GM12891 (cell line): Measurements from ENCODE around the gene SLC30A1. TPM values are rescaled to one million over a fixed set of nuclear protein-coding genes. Genes with fewer than 3 reads are reported as not detected.
"Not testable (repeated sequence)": the region's sequence is repeated elsewhere in the genome, so short reads cannot be mapped to it uniquely, and the experiment has no call there.

ENCODE experiments used
- DNase-seq: peaks from one replicate; pipeline ENCODE4 v3.0.0; 2011; ENCODE audit warnings: low spot score; ENCODE audit not compliant: insufficient read length
- FAIRE-seq: peaks from 2 replicates; lab custom pipeline; 2011; peaks lifted over from hg19 to GRCh38; lab: Jason Lieb, UNC
- PAX5 ChIP-seq: IDR thresholded peaks from 2 replicates; pipeline ENCODE4 v1.6.1; 2011; ENCODE audit warnings: low read length, moderate library complexity, mild to moderate bottlenecking; ENCODE audit not compliant: insufficient read depth, severe bottlenecking
- POLR2A ChIP-seq: IDR thresholded peaks from 2 replicates; pipeline ENCODE4 v1.6.1; 2011; ENCODE audit warnings: low read depth, low read length, control low read depth
- POLR2AphosphoS5 ChIP-seq: IDR thresholded peaks from 2 replicates; pipeline ENCODE4 v1.6.1; 2011; ENCODE audit warnings: low read depth, low read length, control low read depth
- POU2F2 ChIP-seq: IDR thresholded peaks from 2 replicates; pipeline ENCODE4 v1.6.1; 2011; ENCODE audit warnings: low read depth, mild to moderate bottlenecking, control low read depth, low read length, moderate library complexity
- SPI1 ChIP-seq: IDR thresholded peaks from 2 replicates; pipeline ENCODE4 v1.6.1; 2011; ENCODE audit warnings: low read depth, low read length, control low read depth
- TAF1 ChIP-seq: IDR thresholded peaks from 2 replicates; pipeline ENCODE4 v1.6.1; 2011; ENCODE audit warnings: low read depth, low read length, control low read depth
- polyA plus RNA-seq: library from polyadenylated mRNA; unstranded; fragments of >200 nt; gene quantifications from one replicate; pipeline ENCODE4 v1.2.1, GENCODE V29; 2012; ENCODE audit warnings: low read depth, missing spikeins, inconsistent platforms; ENCODE audit not compliant: missing spikeins

Gene SLC30A1, protein sequence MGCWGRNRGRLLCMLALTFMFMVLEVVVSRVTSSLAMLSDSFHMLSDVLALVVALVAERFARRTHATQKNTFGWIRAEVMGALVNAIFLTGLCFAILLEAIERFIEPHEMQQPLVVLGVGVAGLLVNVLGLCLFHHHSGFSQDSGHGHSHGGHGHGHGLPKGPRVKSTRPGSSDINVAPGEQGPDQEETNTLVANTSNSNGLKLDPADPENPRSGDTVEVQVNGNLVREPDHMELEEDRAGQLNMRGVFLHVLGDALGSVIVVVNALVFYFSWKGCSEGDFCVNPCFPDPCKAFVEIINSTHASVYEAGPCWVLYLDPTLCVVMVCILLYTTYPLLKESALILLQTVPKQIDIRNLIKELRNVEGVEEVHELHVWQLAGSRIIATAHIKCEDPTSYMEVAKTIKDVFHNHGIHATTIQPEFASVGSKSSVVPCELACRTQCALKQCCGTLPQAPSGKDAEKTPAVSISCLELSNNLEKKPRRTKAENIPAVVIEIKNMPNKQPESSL
- polyA plus RNA-seq, result 6.1 TPM

DNA sequence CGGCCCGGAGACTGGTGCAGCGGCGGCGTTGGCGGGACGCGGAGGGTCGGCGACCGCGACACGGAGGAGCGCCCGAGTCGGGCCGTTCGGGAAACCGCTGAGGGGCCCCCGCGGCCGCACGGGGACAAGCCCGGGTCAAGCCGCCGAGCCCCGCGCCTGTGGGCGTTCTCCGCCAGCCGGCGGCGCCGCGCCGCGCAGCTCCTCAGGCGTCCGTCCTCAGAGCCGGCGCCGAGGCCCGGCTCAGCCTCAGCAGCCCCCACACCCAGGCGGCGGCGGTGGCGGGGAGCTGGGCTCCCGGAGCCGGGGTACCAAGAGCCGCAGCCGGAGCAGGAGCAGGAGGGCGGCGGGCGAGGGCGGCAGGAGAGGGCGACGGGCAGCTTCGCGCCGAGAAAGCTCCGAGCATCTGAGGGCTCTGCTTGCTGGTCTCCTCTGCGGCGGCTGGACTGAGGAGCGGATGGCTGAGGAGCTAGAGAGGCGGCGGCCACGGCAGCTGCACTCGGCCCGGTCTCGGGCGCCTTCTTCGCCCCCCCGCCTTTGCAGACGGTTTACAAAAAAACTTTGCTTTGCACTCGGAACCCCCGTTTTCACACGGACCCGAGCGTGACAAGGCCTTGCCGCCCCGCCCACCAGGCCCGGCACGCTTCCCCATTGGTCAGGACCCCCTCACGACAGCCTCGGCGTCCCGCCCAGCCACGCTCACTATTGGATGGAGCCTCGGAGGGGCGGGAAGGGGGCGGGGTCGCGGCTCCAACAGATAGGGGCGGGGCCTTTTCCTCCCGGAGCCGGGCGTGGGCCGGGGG lies at the start of gene SLC30A1:
Gene SLC30A1 (minus strand): TSS at position 522 of the 800 bp plus-strand sequence. CDS start 549 bp downstream, outside the sequence.
- DNase-seq (peak; percentile 94), FAIRE-seq (peak; percentile 93)
- TF ChIP-seq SPI1, result no peak
- peak; percentile 83 for TF ChIP-seq TAF1
- peak; percentile 89 for TF ChIP-seq POLR2A
- peak; percentile 89 for TF ChIP-seq PAX5
- peak; percentile 65; the same call in 1 of the 2 replicates for TF ChIP-seq POU2F2
- TF ChIP-seq POLR2AphosphoS5, result peak; percentile 93

DNA sequence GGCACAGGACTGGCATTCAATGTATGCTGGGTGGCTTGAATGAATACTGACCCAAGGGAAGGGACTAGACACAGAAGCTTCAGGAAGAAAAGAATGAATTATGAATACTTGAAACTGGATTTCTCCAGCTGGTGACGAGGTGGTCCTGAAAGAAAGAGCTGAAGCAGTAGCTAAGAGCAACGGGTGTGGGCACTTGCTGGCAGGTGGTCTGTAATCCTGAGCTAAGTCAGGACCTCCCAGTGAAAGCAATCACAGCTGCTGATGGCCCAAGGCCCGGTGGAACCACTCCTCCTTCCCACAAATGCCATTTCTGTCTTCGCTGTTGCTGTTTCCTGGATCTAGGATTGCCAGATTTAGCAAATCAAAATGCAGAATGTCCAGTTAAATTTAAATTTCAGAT lies 49.5 kb upstream of the SLC30A1 start:
- FAIRE-seq (no peak), DNase-seq (no peak)
- TF ChIP-seq POLR2A, result no peak
- no peak for TF ChIP-seq POLR2AphosphoS5
- TF ChIP-seq TAF1, result no peak
- TF ChIP-seq POU2F2, result no peak
- TF ChIP-seq PAX5, result no peak
- TF ChIP-seq SPI1, result no peak

DNA sequence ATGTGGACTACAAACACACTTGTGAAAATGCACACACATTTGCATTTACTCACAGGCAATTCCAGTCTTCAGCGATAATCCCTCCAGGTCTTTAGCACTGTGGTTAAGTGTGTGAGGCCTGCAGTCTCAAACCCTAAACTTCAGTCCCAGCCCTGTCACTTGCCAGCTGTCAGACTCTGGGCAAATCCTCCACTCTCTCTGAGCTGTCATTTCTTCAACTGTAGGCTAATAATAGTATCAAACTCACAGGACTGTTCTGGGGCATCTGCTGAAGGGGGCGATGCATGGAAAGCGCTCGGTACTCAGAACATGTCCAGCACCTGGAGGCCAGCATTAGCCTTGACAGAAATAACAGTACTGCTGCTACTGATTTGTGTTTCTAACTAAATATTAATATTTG lies 48.3 kb upstream of the SLC30A1 start:
- TF ChIP-seq TAF1 (no peak), POLR2A (no peak), POU2F2 (no peak), PAX5 (no peak), POLR2AphosphoS5 (no peak), SPI1 (no peak)
- FAIRE-seq, result no peak
- DNase-seq, result no peak

DNA sequence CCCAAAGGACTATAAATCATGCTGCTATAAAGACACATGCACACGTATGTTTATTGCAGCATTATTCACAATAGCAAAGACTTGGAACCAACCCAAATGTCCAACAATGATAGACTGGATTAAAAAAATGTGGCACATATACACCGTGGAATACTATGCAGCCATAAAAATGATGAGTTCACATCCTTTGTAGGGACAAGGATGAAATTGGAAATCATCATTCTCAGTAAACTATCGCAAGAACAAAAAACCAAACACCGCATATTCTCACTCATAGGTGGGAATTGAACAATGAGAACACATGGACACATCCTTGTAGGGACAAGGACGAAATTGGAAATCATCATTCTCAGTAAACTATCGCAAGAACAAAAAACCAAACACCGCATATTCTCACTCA lies 46.9 kb upstream of the SLC30A1 start:
- DNase-seq, FAIRE-seq: not testable (repeated sequence)

DNA sequence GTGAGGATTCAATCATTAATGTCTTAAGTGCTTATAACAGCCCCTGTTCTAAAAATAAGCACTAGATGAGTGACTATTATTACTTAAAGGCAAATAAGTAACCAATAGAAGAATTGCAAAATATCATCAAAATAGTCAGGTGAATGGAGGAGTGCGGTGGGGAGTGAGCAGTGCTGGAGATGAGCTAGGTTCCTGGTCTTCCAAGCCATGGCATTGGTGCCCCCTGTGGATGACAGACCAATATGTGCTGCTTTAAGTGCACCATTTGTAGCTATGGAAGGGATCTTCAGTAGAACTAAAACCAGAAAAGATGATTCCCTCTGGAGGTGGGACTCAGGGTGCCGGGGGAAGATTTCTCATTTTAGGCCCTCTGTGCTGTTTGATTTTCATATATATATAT lies 46.1 kb upstream of the SLC30A1 start:
- DNase-seq (no peak), FAIRE-seq (no peak)
- no peak for TF ChIP-seq TAF1
- no peak for TF ChIP-seq PAX5
- no peak for TF ChIP-seq POLR2A
- no peak for TF ChIP-seq POU2F2
- TF ChIP-seq SPI1, result no peak
- no peak for TF ChIP-seq POLR2AphosphoS5

DNA sequence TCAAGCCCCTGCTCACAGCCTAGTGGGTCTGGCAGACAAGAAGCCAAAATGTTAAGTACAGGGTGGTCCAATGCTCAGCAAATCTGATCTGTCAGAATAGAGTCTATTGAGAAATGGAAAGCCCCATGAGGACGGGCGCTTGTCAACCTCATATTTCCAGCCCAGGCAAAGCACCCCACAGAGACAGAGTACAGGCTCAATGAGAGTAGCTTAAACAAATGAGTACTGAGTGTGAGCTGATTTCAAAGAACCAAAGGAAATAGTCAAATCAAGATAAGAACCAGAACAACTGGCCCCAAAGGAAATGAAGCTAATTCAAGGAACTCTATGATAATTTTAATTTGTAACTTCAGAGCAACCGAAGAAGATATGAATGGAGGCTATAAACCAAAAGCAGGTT lies 44.6 kb upstream of the SLC30A1 start:
- TF ChIP-seq TAF1 (no peak), SPI1 (no peak), PAX5 (no peak), POU2F2 (no peak), POLR2A (no peak), POLR2AphosphoS5 (no peak)
- DNase-seq (no peak), FAIRE-seq (no peak)

DNA sequence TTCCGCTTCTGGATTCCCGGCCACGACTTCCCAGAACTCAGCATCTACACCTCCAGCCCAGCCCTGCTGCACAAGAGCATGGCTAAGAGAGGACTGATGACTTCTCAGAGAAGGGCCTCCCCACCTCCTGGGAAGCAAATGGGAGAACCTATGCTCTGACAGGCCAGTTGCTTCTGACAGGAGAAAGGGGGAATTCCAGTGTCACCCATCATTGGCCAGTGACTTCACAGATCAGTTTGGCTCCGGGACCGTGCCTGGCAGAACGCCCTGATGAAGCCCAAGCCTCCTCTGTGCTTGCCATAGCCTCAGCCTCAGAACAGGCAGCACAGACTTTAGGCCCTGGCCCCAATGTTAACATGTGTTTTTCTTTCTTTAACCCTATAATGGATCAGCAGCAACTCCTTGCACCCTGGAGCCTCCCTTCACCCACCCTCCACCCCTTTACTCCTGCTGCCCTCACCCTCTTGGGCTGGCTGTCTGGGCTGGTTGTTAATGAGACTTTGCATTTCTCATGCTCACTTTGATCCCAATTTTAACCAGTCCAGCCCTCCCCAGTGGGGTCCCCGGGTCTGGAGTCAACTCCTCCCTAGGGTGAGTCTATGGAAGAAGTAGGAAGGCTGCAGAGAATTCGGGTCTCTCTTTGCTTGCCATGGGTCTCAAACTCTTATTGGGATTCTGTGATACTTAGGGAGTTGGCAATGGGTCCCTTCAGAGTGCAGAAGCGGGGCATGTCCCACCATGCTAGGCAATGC lies 42.7 kb upstream of the SLC30A1 start:
- TF ChIP-seq POLR2A (no peak), PAX5 (no peak), POLR2AphosphoS5 (no peak), TAF1 (no peak), POU2F2 (no peak), SPI1 (no peak)
- FAIRE-seq, result no peak
- no peak for DNase-seq

DNA sequence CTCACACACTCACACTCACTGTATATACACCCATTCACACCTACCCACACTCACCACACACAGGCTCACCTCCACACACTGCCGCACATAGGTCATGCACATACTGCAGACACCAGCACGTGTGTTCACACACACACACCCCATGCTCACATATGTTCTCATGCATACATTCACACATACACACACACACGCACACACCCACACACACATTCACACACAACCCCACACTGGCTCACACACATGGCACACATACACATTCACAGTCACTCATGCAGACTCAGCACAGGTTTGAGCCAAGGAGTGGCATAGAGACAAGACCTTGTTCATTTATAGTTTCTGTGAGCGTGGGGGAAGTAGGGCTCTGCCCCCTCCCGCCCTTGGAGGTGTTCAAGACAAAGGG lies 41.1 kb upstream of the SLC30A1 start:
- FAIRE-seq, result peak; percentile 72
- TF ChIP-seq POLR2AphosphoS5 (no peak), PAX5 (no peak), POLR2A (no peak), POU2F2 (no peak), TAF1 (no peak), SPI1 (no peak)
- DNase-seq, result no peak
